Measurements from ENCODE around the gene AKAP13. TPM values are rescaled to one million over a fixed set of nuclear protein-coding genes. Genes with fewer than 3 reads are reported as not detected.

Gene AKAP13
- total and polyA plus RNA-seq, 2 of the 13 experiments (the other 11 are each of a cell fraction or from before 2014, with no cell fraction given), result 6.7 to 27.1 TPM

GRCh38 chr15:85632014-85632413 lies 251.6 kb downstream of the AKAP13 start (continued):
- TF ChIP-seq ZNF639 (CRISPR knock-in tag; conservative IDR thresholded peaks at IDR 0.05) (no peak), JUNB (CRISPR knock-in tag; IDR thresholded peaks at IDR 0.05; ENCODE audit: borderline replicate concordance) (no peak), ZNF572 (CRISPR knock-in tag; IDR thresholded peaks at IDR 0.05) (no peak), ZBTB34 (CRISPR knock-in tag; IDR thresholded peaks at IDR 0.05) (no peak), TERF1 (CRISPR knock-in tag; IDR thresholded peaks at IDR 0.05) (no peak), RERE (CRISPR knock-in tag; IDR thresholded peaks at IDR 0.05; ENCODE audit: low read depth) (no peak), ZBED4 (CRISPR knock-in tag; IDR thresholded peaks at IDR 0.05; ENCODE audit: borderline replicate concordance) (no peak)
